Activated T-helper 17 cell treated with anti-CD3 and anti-CD28 coated beads, Interleukin-2, amount 50 U/mL, for 72 hours (primary cell): ENCODE measurements around the gene AIG1. TPM values are rescaled to one million over a fixed set of nuclear protein-coding genes. Genes with fewer than 3 reads are reported as not detected.

Experiments
- ATAC-seq: fragments of 150-1000 bp; cut with Tn5 transposase; replicated peaks from 2 replicates; pipeline ENCODE4 v1.10.0; 2021; ENCODE audit warnings: mild to moderate bottlenecking, moderate library complexity
- H3K27ac Mint-ChIP-seq: one replicate; pipeline ENCODE4 v1.8.0; 2022; ENCODE audit warnings: mixed read lengths
- H3K27me3 Mint-ChIP-seq: one replicate; pipeline ENCODE4 v1.8.0; 2022; ENCODE audit warnings: mixed read lengths
- H3K36me3 Mint-ChIP-seq: one replicate; pipeline ENCODE4 v1.8.0; 2022; ENCODE audit warnings: low read depth, mild to moderate bottlenecking, mixed read lengths
- H3K4me1 Mint-ChIP-seq: one replicate; pipeline ENCODE4 v1.8.0; 2022; ENCODE audit warnings: mixed read lengths
- H3K4me3 Mint-ChIP-seq: one replicate; pipeline ENCODE4 v1.8.0; 2022; ENCODE audit warnings: mild to moderate bottlenecking, mixed read lengths
- H3K9me3 Mint-ChIP-seq: one replicate; pipeline ENCODE4 v1.8.0; 2022; ENCODE audit warnings: mixed read lengths
- total RNA-seq, 2 donors: library from RNA; stranded (reverse); gene quantifications; one replicate each; pipeline ENCODE4 v1.2.3, GENCODE V29; 2022

The AIG1 gene
- total RNA-seq, 2 donors from 2014 or later: 12.0 to 18.1 TPM

- no peak for ATAC-seq
- Mint-ChIP-seq H3K4me1 (peaks cover 4% of the 10 kb centered on the region), H3K9me3 (no peaks in the 10 kb centered on the region), H3K36me3 (no peaks in the 10 kb centered on the region), H3K4me3 (no peak overlapping the region), H3K27ac (no peak overlapping the region), H3K27me3 (no peaks in the 10 kb centered on the region)
Measured at GRCh38 chr6:143096403-143096802, 35.7 kb downstream of the AIG1 start.

- Mint-ChIP-seq H3K4me1 (peaks cover 4% of the 10 kb centered on the region), H3K36me3 (no peaks in the 10 kb centered on the region), H3K9me3 (no peaks in the 10 kb centered on the region), H3K27me3 (no peaks in the 10 kb centered on the region), H3K27ac (no peak overlapping the region), H3K4me3 (no peak overlapping the region)
- ATAC-seq: peak; percentile 96
Measured at GRCh38 chr6:143097224-143097795, 36.6 kb downstream of the AIG1 start.

GRCh38 chr6:143098054-143098671 lies 37.5 kb downstream of the AIG1 start:
- Mint-ChIP-seq H3K4me3 (no peak overlapping the region), H3K27ac (no peak overlapping the region), H3K9me3 (no peaks in the 10 kb centered on the region), H3K27me3 (no peaks in the 10 kb centered on the region), H3K4me1 (peaks cover 3% of the 10 kb centered on the region), H3K36me3 (no peaks in the 10 kb centered on the region)
- ATAC-seq: peak; percentile 48

- Mint-ChIP-seq H3K27me3 (no peaks in the 10 kb centered on the region), H3K9me3 (no peaks in the 10 kb centered on the region), H3K4me3 (no peak overlapping the region), H3K27ac (no peak overlapping the region), H3K4me1 (no peaks in the 10 kb centered on the region), H3K36me3 (no peaks in the 10 kb centered on the region)
- no peak for ATAC-seq
Measured at GRCh38 chr6:143099647-143100046, 39.0 kb downstream of the AIG1 start.

GRCh38 chr6:143100429-143100828 lies 39.7 kb downstream of the AIG1 start:
- ATAC-seq: no peak
- H3K27ac Mint-ChIP-seq: no peak overlapping the region
- no peak overlapping the region for H3K4me3 Mint-ChIP-seq
- H3K4me1 Mint-ChIP-seq: no peaks in the 10 kb centered on the region
- H3K9me3 Mint-ChIP-seq: no peaks in the 10 kb centered on the region
- H3K27me3 Mint-ChIP-seq: no peaks in the 10 kb centered on the region
- H3K36me3 Mint-ChIP-seq: no peaks in the 10 kb centered on the region

GRCh38 chr6:143103916-143104315 lies 43.2 kb downstream of the AIG1 start:
- H3K27ac Mint-ChIP-seq: no peak overlapping the region
- no peak for ATAC-seq
- no peaks in the 10 kb centered on the region for H3K4me1 Mint-ChIP-seq
- no peaks in the 10 kb centered on the region for H3K9me3 Mint-ChIP-seq
- no peak overlapping the region for H3K4me3 Mint-ChIP-seq
- no peaks in the 10 kb centered on the region for H3K27me3 Mint-ChIP-seq
- H3K36me3 Mint-ChIP-seq: no peaks in the 10 kb centered on the region

- Mint-ChIP-seq H3K4me1 (peaks cover 8% of the 10 kb centered on the region), H3K9me3 (peaks cover 5% of the 10 kb centered on the region), H3K4me3 (no peak overlapping the region), H3K27me3 (no peaks in the 10 kb centered on the region), H3K36me3 (no peaks in the 10 kb centered on the region), H3K27ac (no peak overlapping the region)
- ATAC-seq: no peak
Measured at GRCh38 chr6:143107440-143107839, 46.8 kb downstream of the AIG1 start.

GRCh38 chr6:143107911-143108761 lies 47.4 kb downstream of the AIG1 start:
- Mint-ChIP-seq H3K27ac (no peak overlapping the region), H3K36me3 (no peaks in the 10 kb centered on the region), H3K4me1 (peaks cover 9% of the 10 kb centered on the region), H3K27me3 (no peaks in the 10 kb centered on the region), H3K9me3 (peaks cover 5% of the 10 kb centered on the region), H3K4me3 (no peak overlapping the region)
- no peak for ATAC-seq

GRCh38 chr6:143109196-143109595 lies 48.5 kb downstream of the AIG1 start:
- peaks cover 5% of the 10 kb centered on the region for H3K9me3 Mint-ChIP-seq
- H3K27ac Mint-ChIP-seq: no peak overlapping the region

GRCh38 chr6:143110572-143110971 lies 49.9 kb downstream of the AIG1 start:
- H3K4me1 Mint-ChIP-seq: peaks cover 9% of the 10 kb centered on the region
- H3K27me3 Mint-ChIP-seq: no peaks in the 10 kb centered on the region
- ATAC-seq: no peak
- H3K36me3 Mint-ChIP-seq: no peaks in the 10 kb centered on the region
- H3K4me3 Mint-ChIP-seq: no peak overlapping the region
- peaks cover 5% of the 10 kb centered on the region for H3K9me3 Mint-ChIP-seq
- no peak overlapping the region for H3K27ac Mint-ChIP-seq

More at GRCh38 chr6:143109196-143109595, 48.5 kb downstream of the AIG1 start:
- Mint-ChIP-seq H3K36me3 (no peaks in the 10 kb centered on the region), H3K4me1 (peaks cover 9% of the 10 kb centered on the region), H3K27me3 (no peaks in the 10 kb centered on the region), H3K4me3 (no peak overlapping the region)
- ATAC-seq: no peak

GRCh38 chr6:143110996-143111395 lies 50.3 kb downstream of the AIG1 start:
- H3K27ac Mint-ChIP-seq: no peak overlapping the region
- ATAC-seq: no peak
- peaks cover 9% of the 10 kb centered on the region for H3K4me1 Mint-ChIP-seq
- H3K9me3 Mint-ChIP-seq: peaks cover 5% of the 10 kb centered on the region
- no peaks in the 10 kb centered on the region for H3K36me3 Mint-ChIP-seq
- H3K4me3 Mint-ChIP-seq: no peak overlapping the region
- no peaks in the 10 kb centered on the region for H3K27me3 Mint-ChIP-seq

GRCh38 chr6:143111443-143111842 lies 50.8 kb downstream of the AIG1 start:
- H3K4me1 Mint-ChIP-seq: peaks cover 9% of the 10 kb centered on the region

GRCh38 chr6:143112084-143112768 lies 51.5 kb downstream of the AIG1 start:
- Mint-ChIP-seq H3K27ac (peak overlapping the region; percentile 20), H3K4me1 (peaks cover 9% of the 10 kb centered on the region), H3K4me3 (peak overlapping the region; percentile 14), H3K36me3 (no peaks in the 10 kb centered on the region), H3K9me3 (peaks cover 5% of the 10 kb centered on the region), H3K27me3 (no peaks in the 10 kb centered on the region)
- peak; percentile 98 for ATAC-seq

More at GRCh38 chr6:143111443-143111842, 50.8 kb downstream of the AIG1 start:
- Mint-ChIP-seq H3K9me3 (peaks cover 5% of the 10 kb centered on the region), H3K36me3 (no peaks in the 10 kb centered on the region), H3K27me3 (no peaks in the 10 kb centered on the region), H3K27ac (no peak overlapping the region), H3K4me3 (no peak overlapping the region)
- ATAC-seq: no peak

- no peak for ATAC-seq
- peaks cover 9% of the 10 kb centered on the region for H3K4me1 Mint-ChIP-seq
- peak overlapping the region; percentile 20 for H3K27ac Mint-ChIP-seq
- H3K36me3 Mint-ChIP-seq: no peaks in the 10 kb centered on the region
- no peaks in the 10 kb centered on the region for H3K27me3 Mint-ChIP-seq
- H3K4me3 Mint-ChIP-seq: peak overlapping the region; percentile 14
- peaks cover 5% of the 10 kb centered on the region for H3K9me3 Mint-ChIP-seq
Measured at GRCh38 chr6:143112837-143113236, 52.1 kb downstream of the AIG1 start.
